Measurements from ENCODE around the gene CHRNB1.

The CHRNB1 gene

DNA sequence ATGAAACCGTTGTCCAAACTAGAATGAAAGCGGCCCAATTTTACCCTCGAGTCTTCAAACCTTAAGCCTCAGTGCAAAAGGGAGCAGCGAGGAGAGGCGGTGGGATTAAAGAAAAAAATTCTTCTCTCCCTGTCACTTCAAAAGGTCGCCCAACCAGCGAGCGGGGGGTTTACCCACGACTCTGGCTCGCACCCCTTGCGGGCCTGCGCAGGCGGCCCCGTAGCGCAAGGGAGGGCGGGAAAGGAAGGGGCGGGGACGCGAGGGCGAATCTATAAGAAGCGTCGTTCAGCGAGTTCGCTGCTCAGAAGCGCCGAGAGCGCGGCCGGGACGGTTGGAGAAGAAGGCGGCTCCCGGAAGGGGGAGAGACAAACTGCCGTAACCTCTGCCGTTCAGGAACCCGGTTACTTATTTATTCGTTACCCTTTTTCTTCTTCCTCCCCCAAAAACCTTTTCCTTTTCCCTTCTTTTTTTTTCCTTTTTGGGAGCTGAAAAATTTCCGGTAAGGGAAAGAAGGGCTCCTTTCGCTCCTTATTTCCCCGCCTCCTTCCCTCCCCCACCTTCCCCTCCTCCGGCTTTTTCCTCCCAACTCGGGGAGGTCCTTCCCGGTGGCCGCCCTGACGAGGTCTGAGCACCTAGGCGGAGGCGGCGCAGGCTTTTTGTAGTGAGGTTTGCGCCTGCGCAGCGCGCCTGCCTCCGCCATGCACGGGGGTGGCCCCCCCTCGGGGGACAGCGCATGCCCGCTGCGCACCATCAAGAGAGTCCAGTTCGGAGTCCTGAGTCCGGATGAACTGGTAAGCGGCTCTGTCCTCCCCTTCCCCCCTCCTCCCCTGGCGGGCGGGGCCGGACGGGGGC is 39.4 kb downstream of the CHRNB1 start, which contains the start of gene POLR2A:
Gene POLR2A, plus strand, starts transcription at position 300 of the 852 bp plus-strand sequence.
- peak; percentile 98 for DNase-seq (ENCODE audit: low read depth)

DNA sequence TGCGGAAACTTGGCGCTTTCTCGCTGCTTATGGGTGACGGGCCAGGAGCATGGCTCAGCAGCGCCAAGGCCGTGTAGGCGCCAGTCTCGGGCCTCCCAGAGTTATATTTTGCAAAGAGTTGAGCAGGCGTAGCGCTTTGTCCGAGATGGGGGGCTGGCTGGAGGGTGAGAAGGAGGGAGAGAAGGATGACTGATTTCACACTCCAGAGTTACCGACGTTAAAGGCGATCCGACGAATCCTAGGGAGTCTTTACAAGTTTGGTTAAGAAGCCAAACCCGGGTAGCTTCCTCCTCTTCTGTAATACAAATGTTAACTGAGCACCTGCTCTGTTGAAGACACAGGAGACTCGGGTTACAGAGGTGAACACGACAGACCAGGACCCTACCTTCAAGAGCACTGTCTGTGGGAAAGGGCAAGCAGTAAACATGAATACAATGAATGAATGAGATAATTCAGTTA is 40.1 kb downstream of the CHRNB1 start:
- DNase-seq (ENCODE audit: low read depth) = no peak

DNA sequence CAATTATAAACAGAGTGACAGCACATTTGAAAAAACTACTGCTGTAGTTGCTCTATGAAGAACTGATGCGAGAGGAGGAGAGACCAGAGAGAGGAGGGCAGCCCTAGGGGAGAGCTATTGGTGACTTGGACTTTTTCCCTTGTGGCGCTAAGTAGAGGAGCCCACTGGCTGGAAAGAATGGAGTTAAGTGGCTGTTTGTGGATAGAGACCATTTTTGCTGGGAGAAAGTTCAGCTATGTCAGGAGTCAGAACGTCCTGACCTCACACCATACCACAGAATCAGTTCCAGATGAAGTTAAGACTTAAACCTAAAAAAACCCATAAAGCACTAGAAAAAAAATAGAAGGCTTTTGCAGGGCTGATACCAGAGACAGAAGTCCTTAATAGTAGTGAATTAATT is 41.3 kb downstream of the CHRNB1 start:
- no peak for DNase-seq (ENCODE audit: low read depth)

DNA sequence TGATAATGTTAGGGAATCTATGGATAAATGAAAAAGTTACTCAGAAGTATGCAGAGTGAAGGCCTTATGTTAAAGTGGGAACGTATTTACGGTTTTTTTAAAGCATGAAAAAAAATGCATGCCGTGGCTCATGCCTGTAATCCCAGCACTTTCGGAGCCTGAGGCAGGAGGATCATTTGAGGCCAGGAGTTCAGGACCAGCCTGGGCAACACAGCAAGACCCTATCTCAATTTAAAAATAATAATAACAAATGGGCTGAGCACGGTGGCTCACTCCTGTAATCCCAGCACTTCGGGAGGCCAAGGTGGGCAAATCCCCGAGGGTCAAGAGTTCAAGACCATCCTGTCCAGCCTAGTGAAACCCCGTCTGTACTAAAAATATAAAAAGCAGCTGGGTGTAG is 45.3 kb downstream of the CHRNB1 start:
- no peak for DNase-seq (ENCODE audit: low read depth)

DNA sequence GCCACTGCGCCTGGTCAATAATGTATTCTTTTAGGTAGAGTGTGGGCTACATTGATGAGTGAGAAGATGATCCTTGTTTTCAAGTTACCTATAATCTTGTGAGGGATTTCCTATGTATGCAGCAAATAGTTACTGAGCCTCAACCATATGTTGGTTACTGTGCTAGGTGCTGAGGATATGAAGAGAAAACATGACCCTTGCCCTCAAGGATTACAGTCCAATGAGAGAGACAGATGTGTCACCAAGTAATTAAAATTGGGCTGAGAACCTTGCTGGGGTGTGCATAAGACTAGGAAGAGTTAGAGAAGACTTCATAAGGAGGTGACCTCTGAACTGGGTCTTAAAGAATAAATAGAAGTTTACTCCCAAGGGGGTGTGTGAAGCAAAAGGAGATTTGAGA is 46.7 kb downstream of the CHRNB1 start:
- DNase-seq (ENCODE audit: low read depth) = no peak

DNA sequence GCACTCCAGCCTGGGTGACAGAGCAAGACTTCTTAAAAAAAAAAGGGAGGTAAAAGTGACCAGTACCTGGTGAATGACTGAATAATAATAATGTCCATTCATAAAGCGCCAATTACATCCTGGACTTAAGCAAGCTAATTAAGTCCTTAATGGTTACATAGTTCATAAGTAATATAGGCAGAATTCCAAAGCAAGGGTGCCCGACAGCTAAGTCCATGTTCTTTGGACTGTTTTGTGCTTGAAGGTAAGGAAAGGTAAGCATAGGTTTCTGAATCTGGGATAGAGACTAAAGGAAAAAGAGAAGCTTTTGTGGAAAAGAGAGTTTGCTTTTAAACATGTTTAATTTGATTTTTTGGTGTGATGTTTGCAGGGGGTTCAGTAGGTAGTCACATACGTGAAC is 49.1 kb downstream of the CHRNB1 start:
- no peak for DNase-seq (ENCODE audit: low read depth)

DNA sequence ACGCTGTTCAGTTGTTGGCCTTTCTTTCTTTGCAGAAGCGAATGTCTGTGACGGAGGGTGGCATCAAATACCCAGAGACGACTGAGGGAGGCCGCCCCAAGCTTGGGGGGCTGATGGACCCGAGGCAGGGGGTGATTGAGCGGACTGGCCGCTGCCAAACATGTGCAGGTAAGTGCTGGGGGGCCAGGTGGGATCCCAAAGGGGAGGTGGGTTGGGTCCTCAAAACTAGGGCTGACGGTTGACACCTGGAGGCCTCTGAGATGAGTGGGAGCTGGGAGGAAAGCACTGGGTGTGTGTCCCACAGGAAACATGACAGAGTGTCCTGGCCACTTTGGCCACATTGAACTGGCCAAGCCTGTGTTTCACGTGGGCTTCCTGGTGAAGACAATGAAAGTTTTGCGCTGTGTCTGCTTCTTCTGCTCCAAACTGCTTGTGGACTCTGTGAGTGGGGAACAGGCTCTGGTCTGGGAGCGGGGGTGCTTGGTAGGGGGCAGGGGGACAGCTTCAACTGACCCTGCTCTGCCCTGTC is 51.1 kb downstream of the CHRNB1 start:
- no peak for DNase-seq (ENCODE audit: low read depth)

DNA sequence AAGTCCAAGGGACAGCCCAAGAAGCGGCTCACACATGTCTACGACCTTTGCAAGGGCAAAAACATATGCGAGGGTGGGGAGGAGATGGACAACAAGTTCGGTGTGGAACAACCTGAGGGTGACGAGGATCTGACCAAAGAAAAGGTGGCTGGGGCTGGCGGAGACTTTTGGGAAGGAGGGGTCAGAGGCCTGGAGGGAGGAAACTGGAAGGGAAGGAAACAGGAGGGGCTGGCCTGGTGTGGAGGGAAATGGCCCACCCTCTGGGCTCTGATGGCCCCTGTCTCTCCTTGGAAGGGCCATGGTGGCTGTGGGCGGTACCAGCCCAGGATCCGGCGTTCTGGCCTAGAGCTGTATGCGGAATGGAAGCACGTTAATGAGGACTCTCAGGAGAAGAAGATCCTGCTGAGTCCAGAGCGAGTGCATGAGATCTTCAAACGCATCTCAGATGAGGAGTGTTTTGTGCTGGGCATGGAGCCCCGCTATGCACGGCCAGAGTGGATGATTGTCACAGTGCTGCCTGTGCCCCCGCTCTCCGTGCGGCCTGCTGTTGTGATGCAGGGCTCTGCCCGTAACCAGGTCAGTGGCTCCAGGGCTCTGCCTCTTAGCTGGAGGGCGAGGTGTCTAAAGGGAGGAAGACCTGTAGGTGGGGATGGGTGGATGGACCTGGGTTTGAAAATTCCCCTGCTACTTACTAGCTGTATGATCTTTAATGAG is 51.8 kb downstream of the CHRNB1 start:
- no peak for DNase-seq (ENCODE audit: low read depth)

DNA sequence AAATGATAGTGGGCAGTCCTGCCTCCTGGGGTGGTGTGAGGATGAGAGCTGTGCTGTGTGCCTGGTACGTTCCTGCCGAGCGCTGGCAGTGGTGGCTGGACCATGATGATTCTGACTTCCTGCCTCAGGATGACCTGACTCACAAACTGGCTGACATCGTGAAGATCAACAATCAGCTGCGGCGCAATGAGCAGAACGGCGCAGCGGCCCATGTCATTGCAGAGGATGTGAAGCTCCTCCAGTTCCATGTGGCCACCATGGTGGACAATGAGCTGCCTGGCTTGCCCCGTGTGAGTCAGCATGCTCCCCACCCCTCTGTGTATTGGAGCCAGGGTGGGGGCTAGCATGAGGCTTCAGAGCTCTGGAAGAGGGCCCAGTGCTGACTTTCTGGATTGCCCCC is 52.4 kb downstream of the CHRNB1 start:
- no peak for DNase-seq (ENCODE audit: low read depth)

DNA sequence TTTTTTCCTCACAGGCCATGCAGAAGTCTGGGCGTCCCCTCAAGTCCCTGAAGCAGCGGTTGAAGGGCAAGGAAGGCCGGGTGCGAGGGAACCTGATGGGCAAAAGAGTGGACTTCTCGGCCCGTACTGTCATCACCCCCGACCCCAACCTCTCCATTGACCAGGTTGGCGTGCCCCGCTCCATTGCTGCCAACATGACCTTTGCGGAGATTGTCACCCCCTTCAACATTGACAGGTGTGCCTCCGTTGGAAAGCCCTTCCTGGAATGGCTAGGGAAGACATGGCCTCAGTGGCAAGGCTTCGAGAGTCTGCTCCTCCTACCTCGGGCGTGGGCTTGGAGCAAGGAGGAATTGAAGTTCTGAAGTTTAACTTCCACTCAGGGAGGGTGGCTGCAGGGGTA is 52.8 kb downstream of the CHRNB1 start:
- no peak for DNase-seq (ENCODE audit: low read depth)

DNA sequence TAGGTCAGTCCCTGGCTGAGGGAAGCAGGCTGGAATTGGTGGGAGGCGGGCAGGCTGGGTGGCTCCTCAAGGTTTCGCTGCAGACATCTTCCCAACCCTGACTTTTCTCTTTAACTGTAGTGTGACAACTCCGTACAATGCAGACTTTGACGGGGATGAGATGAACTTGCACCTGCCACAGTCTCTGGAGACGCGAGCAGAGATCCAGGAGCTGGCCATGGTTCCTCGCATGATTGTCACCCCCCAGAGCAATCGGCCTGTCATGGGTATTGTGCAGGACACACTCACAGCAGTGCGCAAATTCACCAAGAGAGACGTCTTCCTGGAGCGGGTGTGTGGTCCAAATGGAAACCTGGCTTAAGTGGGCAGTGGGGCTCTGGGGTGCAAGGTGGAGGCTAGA is 54.3 kb downstream of the CHRNB1 start:
- no peak for DNase-seq (ENCODE audit: low read depth)

DNA sequence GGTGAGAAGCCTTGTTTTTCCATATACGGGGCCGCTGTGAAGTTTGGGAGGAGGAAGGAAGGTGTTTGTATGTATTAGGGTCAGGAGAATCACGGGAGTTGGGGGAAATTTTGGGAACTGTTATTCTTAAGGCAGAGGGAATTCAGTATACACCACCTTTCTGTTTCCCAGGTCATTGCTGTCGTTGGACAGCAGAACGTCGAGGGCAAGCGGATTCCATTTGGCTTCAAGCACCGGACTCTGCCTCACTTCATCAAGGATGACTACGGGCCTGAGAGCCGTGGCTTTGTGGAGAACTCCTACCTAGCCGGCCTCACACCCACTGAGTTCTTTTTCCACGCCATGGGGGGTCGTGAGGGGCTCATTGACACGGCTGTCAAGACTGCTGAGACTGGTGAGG is 56.9 kb downstream of the CHRNB1 start:
- DNase-seq (ENCODE audit: low read depth) = no peak

DNA sequence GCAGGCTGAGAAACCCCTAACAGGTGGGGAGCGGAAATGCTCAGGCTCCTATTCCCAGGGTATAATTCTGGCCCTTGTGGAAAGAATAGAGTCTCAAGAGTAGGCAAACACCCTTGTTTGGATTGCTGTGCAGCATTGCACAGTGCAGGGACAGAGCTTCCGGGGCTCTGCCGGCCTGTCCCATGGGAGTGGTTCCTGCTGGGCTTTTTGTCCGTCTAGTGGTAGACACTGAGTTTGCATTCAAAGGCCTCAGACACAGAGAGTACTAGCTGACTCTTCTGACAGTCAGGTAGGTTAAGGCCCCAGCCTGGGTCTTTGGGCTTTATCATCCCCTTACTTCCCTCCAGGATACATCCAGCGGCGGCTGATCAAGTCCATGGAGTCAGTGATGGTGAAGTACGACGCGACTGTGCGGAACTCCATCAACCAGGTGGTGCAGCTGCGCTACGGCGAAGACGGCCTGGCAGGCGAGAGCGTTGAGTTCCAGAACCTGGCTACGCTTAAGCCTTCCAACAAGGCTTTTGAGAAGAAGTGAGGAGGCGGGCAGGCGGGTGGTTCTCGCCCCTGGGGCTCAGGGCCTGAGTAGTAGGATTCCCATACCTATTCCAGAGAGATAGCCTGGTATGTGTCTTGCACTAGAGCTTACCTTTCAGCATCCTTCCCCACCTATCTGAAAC is 57.4 kb downstream of the CHRNB1 start:
- DNase-seq (ENCODE audit: low read depth) = no peak

DNA sequence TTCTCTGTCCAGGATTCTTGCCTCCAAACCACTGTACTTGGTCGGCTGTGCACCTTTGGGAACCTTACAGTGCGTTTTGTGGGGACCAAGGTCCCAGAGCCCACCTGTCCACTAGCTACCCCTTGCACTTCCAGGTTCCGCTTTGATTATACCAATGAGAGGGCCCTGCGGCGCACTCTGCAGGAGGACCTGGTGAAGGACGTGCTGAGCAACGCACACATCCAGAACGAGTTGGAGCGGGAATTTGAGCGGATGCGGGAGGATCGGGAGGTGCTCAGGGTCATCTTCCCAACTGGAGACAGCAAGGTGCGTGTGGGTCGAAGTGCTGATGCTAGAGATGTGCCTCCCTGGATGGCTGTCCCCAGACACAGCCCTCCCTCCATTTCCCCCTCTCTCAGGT is 58.1 kb downstream of the CHRNB1 start:
- no peak for DNase-seq (ENCODE audit: low read depth)

DNA sequence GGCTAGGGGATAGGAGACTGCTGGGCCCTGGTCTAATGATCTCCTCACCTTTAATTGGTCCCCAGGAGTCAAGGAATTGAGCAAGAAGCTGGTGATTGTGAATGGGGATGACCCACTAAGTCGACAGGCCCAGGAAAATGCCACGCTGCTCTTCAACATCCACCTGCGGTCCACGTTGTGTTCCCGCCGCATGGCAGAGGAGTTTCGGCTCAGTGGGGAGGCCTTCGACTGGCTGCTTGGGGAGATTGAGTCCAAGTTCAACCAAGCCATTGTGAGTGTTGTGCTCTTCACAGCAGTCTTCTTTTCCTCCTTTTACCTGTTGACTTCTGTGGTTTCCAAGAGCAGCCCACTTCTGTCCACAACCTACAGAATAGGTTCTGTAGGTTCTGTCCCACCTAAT is 58.7 kb downstream of the CHRNB1 start:
- no peak for DNase-seq (ENCODE audit: low read depth)

All from stimulated activated CD8-positive, alpha-beta memory T cell treated with anti-CD3 and anti-CD28 coated beads, Interleukin-12 subunit alpha, Interleukin-12 subunit beta, amount 100 ng/mL, for 1 hour (primary cell).